ENCODE results near the gene WNK2.

DNA sequence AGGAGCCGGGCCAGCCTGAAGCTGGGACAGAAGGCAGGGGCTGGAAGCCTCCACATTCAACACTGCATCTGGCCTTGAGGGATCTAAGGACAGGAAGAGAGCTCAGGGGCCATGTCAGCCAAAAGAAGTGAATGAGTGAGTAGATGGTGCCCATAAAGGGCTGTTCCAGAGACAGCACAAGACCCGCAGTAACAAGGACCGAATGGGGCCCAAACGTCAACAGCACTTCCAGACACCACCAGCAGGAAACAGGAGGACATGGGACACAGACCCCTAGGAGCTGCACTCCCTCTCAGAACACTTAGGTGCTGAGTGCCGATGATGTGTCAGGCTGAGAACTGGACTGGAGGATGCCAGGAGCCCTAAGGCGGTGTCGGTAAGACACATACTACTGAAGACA is 152.8 kb downstream of the WNK2 start:
- TF ChIP-seq, protein P1, sequence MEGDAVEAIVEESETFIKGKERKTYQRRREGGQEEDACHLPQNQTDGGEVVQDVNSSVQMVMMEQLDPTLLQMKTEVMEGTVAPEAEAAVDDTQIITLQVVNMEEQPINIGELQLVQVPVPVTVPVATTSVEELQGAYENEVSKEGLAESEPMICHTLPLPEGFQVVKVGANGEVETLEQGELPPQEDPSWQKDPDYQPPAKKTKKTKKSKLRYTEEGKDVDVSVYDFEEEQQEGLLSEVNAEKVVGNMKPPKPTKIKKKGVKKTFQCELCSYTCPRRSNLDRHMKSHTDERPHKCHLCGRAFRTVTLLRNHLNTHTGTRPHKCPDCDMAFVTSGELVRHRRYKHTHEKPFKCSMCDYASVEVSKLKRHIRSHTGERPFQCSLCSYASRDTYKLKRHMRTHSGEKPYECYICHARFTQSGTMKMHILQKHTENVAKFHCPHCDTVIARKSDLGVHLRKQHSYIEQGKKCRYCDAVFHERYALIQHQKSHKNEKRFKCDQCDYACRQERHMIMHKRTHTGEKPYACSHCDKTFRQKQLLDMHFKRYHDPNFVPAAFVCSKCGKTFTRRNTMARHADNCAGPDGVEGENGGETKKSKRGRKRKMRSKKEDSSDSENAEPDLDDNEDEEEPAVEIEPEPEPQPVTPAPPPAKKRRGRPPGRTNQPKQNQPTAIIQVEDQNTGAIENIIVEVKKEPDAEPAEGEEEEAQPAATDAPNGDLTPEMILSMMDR (conservative IDR thresholded peaks at IDR 0.05 in 1 of 2, IDR thresholded peaks at IDR 0.05 in 1 of 2; ENCODE audit: extremely low read depth in 1 of 2, insufficient read depth in 1 of 2, low read depth in 1 of 2, low read length in 2 of 2): no peak
- no peak for TF ChIP-seq EZH2 (IDR thresholded peaks at IDR 0.05; ENCODE audit: borderline replicate concordance, low read length)

Measured in mammary epithelial cell (primary cell).